ENCODE results near the gene TRIM68.

Gene TRIM68

GRCh38 chr11:4607781-4608666, at the start of gene TRIM68:
Gene TRIM68, minus strand, starts transcription at chr11:4608231. Its CDS starts 2,727 bp downstream, at chr11:4605504.
- Histone ChIP-seq H3K4me3 (peak within 1 kb of the TSS; percentile 62 to 79), H3K4me1 (peaks cover 0 to 17% (median 9%) of the 10 kb centered on the region in 4 donors), H3K27me3 (no peaks in the 10 kb centered on the region), H3K9me3 (no peaks in the 10 kb centered on the region), H3K36me3 (peaks cover 8 to 15% (median 13%) of the 10 kb centered on the region in 3 donors), H3K27ac (peak within 1 kb of the TSS; percentile 84 to 89)
- intact Hi-C loops (cut with DNase I; ENCODE audit: low total_unique reads) = no loop called here
- TF ChIP-seq CTCF (IDR thresholded peaks at IDR 0.05) = peak in 1 of 2 experiments; percentile 13
- peak; percentile 95 to 98 for DNase-seq

- Histone ChIP-seq H3K36me3 (no peaks in the 10 kb centered on the region), H3K27me3 (no peaks in the 10 kb centered on the region), H3K4me1 (no peaks in the 10 kb centered on the region), H3K4me3 (no peak overlapping the region), H3K9me3 (no peaks in the 10 kb centered on the region), H3K27ac (no peak overlapping the region)
- no peak for DNase-seq
- TF ChIP-seq CTCF (IDR thresholded peaks at IDR 0.05) = no peak
- intact Hi-C loops (cut with DNase I; ENCODE audit: low total_unique reads) = no loop called here
These were observed 46.8 kb upstream of the TRIM68 start for GRCh38 chr11:4654635-4655369.

- DNase-seq = no peak
- Histone ChIP-seq H3K4me1 (peaks cover 0 to 51% (median 15%) of the 10 kb centered on the region in 4 donors), H3K36me3 (no peaks in the 10 kb centered on the region), H3K27ac (peak overlapping the region; percentile 51 to 60), H3K27me3 (no peaks in the 10 kb centered on the region), H3K9me3 (no peaks in the 10 kb centered on the region), H3K4me3 (no peak overlapping the region)
- TF ChIP-seq CTCF (IDR thresholded peaks at IDR 0.05) = no peak
- intact Hi-C loops (cut with DNase I; ENCODE audit: low total_unique reads) = no loop called here
These were observed 39.7 kb upstream of the TRIM68 start for GRCh38 chr11:4647766-4648165.

- H3K27ac ChIP-seq = peak overlapping the region; percentile 42 to 60
- H3K27me3 ChIP-seq = no peaks in the 10 kb centered on the region
- no peak for DNase-seq
- no peaks in the 10 kb centered on the region for H3K36me3 ChIP-seq
- no peaks in the 10 kb centered on the region for H3K9me3 ChIP-seq
- peak overlapping the region in 1 of 2 donors; percentile 34 for H3K4me3 ChIP-seq
- H3K4me1 ChIP-seq = peaks cover 0 to 64% (median 15%) of the 10 kb centered on the region in 4 donors
- no peak for TF ChIP-seq CTCF (IDR thresholded peaks at IDR 0.05)
- intact Hi-C loops (cut with DNase I; ENCODE audit: low total_unique reads) = no loop called here
These were observed 37.9 kb upstream of the TRIM68 start for GRCh38 chr11:4645974-4646373.

GRCh38 chr11:4644233-4644632, 36.2 kb upstream of the TRIM68 start:
- Histone ChIP-seq H3K4me1 (peaks cover 0 to 62% (median 15%) of the 10 kb centered on the region in 4 donors), H3K36me3 (no peaks in the 10 kb centered on the region), H3K4me3 (peak overlapping the region; percentile 34 to 38), H3K9me3 (no peaks in the 10 kb centered on the region), H3K27me3 (no peaks in the 10 kb centered on the region), H3K27ac (peak overlapping the region; percentile 42 to 60)
- intact Hi-C loops (cut with DNase I; ENCODE audit: low total_unique reads) = no loop called here
- no peak for DNase-seq
- no peak for TF ChIP-seq CTCF (IDR thresholded peaks at IDR 0.05)

All from tibial artery (tissue), 4 donors.